Renal pelvis (tissue), 4 donors: ENCODE data around the gene PSAP. TPM values are rescaled to one million over a fixed set of nuclear protein-coding genes. Genes with fewer than 3 reads are reported as not detected.
A peak's percentile ranks its signal among the peaks of the same experiment; 100 is the strongest.

Experiments used
- DNase-seq: peaks from one replicate; pipeline ENCODE4 v3.0.0-alpha.2; 2013
- polyA plus RNA-seq, 3 donors: library from polyadenylated mRNA; unstranded; fragments of 120-200 nt; gene quantifications; one replicate each; pipeline ENCODE4 v1.2.1, GENCODE V29; 2013; ENCODE audit not compliant: insufficient read length in 3 of 3

PSAP gene
- polyA plus RNA-seq, 3 donors = 787 to 897 (median 858) TPM

GRCh38 chr10:71848325-71849275 is 2.5 kb downstream of the PSAP start:
- no peak for DNase-seq

DNA sequence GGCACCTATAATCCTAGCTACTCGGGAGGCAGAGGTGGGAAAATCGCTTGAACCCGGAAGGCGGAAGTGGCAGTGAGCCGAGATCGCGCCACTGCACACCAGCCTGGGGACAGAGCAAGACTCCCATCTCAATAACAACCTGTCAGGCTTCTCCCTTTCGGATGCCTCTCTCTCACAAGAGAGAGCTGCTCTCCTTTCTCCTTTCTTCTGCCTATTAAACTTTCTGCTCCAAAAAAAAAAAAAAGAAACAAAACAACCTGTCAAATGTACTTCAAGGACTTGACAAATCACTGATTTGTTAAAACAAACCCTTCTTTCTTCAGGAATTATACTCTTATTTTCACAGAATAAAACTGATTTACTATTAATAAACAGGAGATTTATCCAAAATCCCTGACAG is 3.6 kb downstream of the PSAP start:
- DNase-seq = no peak

GRCh38 chr10:71846816-71847215 is 4.2 kb downstream of the PSAP start:
- no peak for DNase-seq

DNA sequence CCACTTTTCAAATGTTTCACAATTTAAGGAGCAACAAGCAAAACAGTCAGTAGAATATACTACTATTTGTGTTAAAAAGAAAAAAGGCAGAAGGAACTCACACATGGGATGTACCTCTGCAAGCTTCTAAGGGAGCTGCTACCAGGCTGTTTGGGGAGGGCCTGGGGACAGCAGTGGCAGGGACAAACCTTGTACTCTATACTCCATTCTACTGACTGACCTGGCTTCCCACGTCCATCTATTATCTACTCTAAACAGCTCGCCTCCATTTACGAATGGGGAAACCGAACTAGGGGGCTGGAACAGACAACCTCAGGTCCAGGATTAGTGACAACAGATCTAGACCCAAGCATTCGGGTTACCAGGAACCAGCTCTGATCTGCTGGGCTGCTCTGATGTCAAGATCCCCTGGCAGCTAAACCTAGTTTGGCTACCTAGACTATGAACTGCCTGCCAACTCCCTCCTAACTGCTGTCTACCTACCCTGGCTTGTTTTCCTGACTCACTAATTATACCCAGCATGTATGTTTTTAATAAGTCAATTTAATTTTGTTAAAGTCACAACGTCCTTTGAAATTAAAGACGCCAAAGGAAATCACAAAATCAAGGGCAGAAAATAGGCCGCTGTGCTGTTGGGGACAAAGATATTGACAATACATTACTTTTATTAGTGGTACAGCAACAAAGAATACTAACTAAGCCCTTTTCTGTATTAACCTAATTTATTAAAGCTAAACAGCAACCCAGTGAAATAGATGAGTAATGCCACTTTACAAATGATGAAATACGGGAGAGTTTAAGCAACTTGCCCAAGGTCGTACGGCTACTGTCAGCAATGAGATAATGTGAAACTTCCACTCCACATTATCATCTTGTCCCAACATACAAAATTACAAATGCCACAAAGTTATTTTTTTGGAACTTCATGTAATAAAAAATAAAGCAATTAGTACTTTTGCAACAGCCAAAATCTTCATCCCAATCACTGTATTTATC is 5.3 kb downstream of the PSAP start:
- DNase-seq = no peak

DNA sequence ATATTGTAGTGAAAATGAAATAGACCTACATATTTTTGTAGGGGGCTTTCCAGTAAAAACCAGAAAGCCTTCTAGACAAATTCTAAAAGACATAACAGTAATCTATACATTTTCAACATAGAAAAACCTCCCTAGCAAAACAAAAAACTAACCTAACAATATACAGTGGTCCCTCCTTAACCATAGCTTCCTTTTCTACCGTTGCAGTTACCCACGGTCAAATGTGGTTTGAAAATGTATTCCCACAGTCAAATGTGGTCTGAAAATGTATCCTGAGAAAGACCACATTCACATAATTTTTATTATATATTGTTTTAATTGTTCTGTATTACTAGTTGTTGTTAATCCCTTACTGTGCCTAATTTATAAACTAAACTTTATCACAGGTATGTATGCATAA is 6.4 kb downstream of the PSAP start:
- no peak for DNase-seq

DNA sequence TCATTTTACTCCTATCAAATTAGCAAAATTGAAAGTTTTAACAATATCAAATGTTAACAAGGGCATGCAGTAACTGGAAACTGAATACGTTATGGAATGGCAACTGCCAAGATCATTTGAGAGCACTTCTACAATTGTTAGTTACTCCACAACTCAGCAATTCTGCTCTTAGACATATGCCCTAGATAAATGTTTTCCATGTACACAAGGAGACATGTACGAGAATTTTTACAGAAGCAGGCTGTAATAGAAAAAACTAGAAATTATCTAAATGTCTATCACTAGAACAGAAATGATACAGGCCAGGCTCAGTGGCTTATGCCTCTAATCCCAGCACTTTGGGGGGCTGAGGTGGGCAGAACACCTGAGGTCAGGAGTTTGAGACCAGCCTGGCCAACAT is 7.0 kb downstream of the PSAP start:
- no peak for DNase-seq

GRCh38 chr10:71842856-71843686 is 8.0 kb downstream of the PSAP start:
- DNase-seq = no peak

DNA sequence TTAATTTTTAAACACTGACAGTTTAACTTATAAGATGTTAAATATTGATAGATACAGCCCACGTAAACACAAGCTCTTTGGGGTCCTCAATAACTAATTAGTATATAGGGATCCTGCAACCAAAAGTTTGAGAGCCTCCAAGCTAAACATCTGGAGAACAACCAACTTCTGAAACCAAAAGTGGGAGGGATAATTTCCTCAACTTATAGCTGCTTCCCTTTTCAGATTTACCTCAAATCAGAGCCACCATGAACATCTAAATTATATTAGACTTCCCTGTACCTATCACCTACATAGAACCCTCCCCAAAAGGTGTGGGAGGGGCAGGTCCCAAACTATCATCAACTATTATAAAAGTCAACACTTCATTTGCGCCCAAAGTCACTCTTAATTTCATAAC is 8.6 kb downstream of the PSAP start:
- DNase-seq = no peak

DNA sequence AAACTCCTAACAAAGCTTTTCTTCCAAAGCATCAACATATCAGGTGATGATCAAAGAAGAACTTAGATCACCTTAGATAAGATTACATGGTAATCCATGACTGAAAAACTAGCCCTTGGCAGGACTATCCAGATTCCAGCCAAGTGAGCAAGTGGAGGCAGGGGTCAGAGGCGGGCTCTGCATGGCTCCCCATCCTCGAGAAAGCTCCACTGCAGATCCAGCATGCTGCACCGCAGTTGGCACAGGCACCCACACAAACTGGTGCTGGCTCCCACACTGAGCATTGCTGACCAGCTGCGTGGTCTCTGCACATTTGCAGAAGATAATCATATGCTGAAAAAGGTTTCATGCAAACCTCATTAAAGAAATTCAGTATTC is 10.1 kb downstream of the PSAP start:
- no peak for DNase-seq

GRCh38 chr10:71840177-71840957 is 10.7 kb downstream of the PSAP start:
- peak; percentile 91 for DNase-seq

- DNase-seq = no peak
These were observed 12.5 kb downstream of the PSAP start for GRCh38 chr10:71838264-71839211.

GRCh38 chr10:71837098-71837827 is 13.8 kb downstream of the PSAP start:
- no peak for DNase-seq

DNA sequence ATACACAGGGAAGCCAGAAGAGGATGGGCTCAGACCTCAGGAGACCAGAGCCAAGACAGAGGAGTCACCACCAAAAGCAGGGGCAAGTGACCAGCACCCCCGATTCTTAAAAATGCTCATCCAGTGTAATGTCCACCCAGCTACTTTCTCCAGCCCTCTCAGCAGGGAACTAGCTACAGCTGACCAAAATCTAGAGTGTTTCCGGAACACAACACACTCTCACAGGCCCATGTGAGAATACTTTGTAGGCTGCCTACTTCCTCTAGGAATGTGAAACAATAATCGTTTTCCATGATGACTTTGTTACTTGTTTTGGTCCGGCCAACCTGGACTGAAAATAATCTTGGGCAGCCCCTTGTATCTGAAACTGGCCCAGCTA is 14.5 kb downstream of the PSAP start:
- DNase-seq = no peak

DNA sequence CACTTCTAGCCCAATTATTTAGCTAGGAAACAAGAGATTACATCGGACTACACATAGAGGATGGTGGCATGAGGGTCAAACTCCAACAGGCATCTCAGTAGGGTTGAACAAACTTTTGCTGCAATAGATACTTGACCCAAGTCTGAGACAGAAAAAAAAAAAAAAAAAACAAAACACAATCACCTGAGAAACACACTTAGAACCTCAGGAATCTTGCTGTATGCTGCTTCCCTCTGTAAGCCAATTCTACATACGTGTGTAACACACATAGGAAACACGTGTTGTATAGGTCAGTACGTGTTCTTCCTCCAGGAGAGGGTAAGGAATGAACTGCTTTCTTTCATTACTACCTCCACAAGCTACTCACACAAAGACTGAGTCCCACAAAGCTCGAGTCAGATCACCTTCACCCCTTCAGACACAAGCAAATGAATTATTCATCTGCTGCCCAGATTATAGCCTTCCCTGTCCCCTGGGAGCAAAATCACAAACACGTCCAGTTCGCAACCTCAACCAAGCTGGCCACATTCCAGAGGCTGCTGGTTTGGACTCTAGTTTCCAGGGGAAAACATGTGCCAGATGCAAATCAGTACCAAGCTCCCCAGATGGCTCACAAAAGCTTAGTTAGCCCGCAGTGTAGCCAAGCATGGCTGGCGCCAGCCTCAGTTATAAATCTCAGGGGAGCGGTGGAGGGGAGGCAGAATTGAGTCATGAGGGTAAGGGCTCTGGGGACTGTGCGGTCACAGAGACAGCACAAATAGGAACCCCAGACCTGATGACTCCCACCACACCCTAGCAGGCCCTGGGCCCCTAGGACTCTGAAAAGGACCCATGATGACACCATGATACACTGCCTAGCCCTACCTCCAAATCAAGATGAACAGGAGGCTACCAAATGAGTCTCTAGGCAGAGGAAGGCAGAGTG is 15.1 kb downstream of the PSAP start:
- peak; percentile 88 for DNase-seq

- DNase-seq = no peak
These were observed 16.7 kb downstream of the PSAP start for GRCh38 chr10:71834343-71834674.

DNA sequence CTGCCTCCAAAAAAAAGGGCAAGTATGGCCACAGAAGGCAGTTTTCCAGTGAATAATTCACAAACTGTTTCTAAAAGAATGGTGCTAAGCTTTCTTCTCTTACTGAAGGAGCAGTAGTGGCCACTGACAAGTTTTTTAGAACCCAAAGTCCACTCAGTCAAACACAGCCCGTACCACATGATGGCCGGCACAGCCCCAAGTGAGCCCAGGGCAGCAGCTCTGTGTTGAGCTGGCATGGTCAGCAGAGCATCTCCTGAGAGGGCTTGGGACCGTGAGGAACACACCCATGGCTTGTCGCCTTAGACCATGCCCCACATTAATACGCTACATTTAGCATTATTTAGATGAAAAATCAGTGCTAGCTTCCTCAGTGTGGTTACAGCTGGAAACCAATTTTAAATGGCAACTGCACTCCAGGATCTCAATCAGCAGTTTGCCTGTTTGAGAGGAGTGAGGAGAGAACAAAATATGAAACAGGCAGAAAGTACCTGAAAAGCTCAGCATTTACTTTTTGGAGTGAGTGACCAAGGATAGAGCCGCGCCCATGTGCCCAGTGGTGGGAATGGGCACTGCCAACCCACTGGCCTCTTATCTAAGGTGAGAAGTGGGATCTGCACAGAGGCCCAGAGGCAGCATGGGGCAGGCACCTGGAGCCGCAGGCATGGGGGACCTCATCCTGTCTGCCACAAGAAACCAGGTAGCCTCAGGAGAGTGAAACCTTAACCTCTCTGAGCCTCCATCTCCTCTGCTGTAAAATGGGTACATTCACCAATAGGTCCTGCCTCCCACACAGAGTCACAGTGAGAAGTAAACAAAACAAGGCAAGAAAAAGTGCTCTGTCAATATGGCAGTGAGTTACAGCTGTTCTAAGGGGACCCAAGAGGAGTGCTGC is 17.4 kb downstream of the PSAP start:
- DNase-seq = no peak

- no peak for DNase-seq
These were observed 18.1 kb downstream of the PSAP start for GRCh38 chr10:71832967-71833366.
